Upper lobe of right lung (tissue), 1 donor: Measurements from ENCODE around the gene PDE6G. TPM values are rescaled to one million over a fixed set of nuclear protein-coding genes. Genes with fewer than 3 reads are reported as not detected.

ENCODE experiments used
- ATAC-seq: fragments of 200-7000 bp; cut with Tn5 transposase; one replicate; pipeline ENCODE4 v1.9.1; 2020; ENCODE audit warnings: mild to moderate bottlenecking, moderate library complexity
- DNase-seq: peaks from one replicate; pipeline ENCODE4 v3.0.0-alpha.2; 2020
- H3K27ac ChIP-seq: fragments of 200-600 bp; one replicate; pipeline ENCODE4 v1.8.0; 2022
- H3K27me3 ChIP-seq: fragments of 200-600 bp; one replicate; pipeline ENCODE4 v1.8.0; 2022; ENCODE audit warnings: mild to moderate bottlenecking
- H3K36me3 ChIP-seq: fragments of 200-600 bp; one replicate; pipeline ENCODE4 v1.8.0; 2022
- H3K4me1 ChIP-seq: fragments of 200-600 bp; one replicate; pipeline ENCODE4 v1.8.0; 2022
- H3K4me3 ChIP-seq: fragments of 200-600 bp; one replicate; pipeline ENCODE4 v1.8.0; 2022; ENCODE audit warnings: mild to moderate bottlenecking
- H3K9me3 ChIP-seq: fragments of 200-600 bp; one replicate; pipeline ENCODE4 v1.8.0; 2022
- CTCF ChIP-seq: fragments of 200-600 bp; IDR thresholded peaks from one replicate; pipeline ENCODE4 v1.8.0; 2022; ENCODE audit warnings: antibody characterized with exemption
- intact Hi-C: fragments of 100-400 bp; cut with DNase I; formaldehyde crosslinking; loops from one replicate; pipeline ENCODE4 v1.11.0; 2022
- total RNA-seq: library from RNA; stranded (reverse); fragmentation: NEBNext Ultra II Directional; extraction: Animal tissue kit (Norgen Biotek cat#: 25700); gene quantifications from one replicate; pipeline ENCODE4 v1.2.1, GENCODE V29; 2021
- donor health status: DM: no; HTN: yes; CAD: no; lungs with severe emphysema.

Gene PDE6G
- total RNA-seq, 1 donor from 2014 or later = 1.0 TPM

DNA sequence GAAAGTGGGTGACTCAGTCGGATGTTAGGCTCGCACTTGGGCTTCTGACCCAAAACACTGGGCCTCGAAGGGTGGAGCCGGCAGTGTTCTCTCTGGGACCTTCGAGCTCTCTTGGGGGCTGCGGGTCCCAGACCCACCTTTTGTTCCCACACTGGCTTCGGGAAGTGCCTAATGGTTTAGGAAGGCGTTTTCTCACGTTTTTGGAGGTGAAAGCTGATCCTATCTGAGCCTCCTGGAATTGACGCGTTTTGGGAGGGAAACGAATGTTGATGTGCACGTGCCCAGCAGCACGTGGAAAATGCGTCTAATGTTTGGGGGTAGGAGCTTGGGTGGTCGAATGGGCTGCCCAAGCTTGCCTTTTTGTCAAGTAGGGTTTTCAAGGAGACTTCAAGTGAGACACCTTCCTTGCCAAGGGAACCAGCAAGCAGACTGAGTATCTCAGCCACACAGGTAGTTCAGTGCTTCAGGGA lies 28.1 kb upstream of the PDE6G start:
- intact Hi-C loops = no loop called here
- ATAC-seq (no peak), DNase-seq (no peak)
- peaks cover 27% of the 10 kb centered on the region for H3K4me1 ChIP-seq
- peak overlapping the region; percentile 88 for H3K27ac ChIP-seq
- H3K4me3 ChIP-seq = peak overlapping the region; percentile 91
- H3K27me3 ChIP-seq = no peaks in the 10 kb centered on the region
- peaks cover 42% of the 10 kb centered on the region for H3K36me3 ChIP-seq
- no peaks in the 10 kb centered on the region for H3K9me3 ChIP-seq
- TF ChIP-seq CTCF = no peak

DNA sequence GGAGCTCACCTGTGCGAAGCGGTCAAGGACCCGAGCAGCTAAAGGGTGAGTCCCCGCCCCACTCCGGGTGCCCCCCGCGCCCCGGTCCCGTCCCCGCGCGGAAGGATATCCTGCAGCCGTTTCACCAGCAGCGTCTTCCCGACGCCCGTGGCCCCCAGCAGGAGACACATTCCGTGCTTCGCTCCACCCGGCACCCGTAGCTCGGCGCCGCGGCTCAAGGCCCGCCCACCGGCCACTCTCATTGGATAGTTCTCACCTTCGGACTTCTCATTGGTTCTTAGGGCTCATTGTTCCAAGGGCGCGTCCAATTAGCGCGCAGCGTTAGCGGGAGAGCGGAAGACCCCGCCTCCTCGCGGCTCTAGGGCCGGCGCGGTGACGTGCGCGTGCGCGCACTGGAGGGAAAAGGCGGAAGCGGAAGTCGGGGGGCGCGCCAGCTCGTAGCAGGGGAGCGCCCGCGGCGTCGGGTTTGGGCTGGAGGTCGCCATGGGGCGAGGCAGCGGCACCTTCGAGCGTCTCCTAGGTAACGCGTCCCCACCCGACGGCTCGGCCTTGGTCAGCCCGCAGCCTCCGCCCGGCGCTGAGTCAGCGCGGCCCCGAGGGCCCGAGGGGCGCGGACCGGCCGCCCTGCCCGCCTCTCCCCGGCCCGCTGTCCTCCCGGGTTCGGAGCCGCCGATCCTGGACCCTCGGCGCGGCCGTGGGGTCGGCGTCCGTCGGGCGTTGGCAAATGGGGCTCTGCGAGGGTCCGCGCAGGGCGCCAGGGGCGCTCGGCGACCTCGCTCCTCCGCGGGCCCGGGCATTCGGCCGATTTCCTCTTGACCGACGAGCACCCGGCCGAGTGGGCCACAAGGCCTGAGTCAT lies 27.5 kb upstream of the PDE6G start, which contains the start of the genes ARL16 and HGS:
Gene ARL16, minus strand, starts transcription at position 214 of the 858 bp plus-strand sequence. Its CDS starts 44 bp downstream, at position 170.
Gene HGS, plus strand, starts transcription at position 428 of the 858 bp plus-strand sequence. Its CDS starts 56 bp downstream, at position 484.
- H3K36me3 ChIP-seq = peaks cover 36% of the 10 kb centered on the region
- no peaks in the 10 kb centered on the region for H3K9me3 ChIP-seq
- TF ChIP-seq CTCF = no peak
- H3K4me3 ChIP-seq = peak within 1 kb of the TSS; percentile 91
- H3K4me1 ChIP-seq = peaks cover 27% of the 10 kb centered on the region
- intact Hi-C loops = no loop called here
- H3K27ac ChIP-seq = peak within 1 kb of the TSS; percentile 88
- ATAC-seq (peak; percentile 98), DNase-seq (peak; percentile 98)
- H3K27me3 ChIP-seq = no peaks in the 10 kb centered on the region

DNA sequence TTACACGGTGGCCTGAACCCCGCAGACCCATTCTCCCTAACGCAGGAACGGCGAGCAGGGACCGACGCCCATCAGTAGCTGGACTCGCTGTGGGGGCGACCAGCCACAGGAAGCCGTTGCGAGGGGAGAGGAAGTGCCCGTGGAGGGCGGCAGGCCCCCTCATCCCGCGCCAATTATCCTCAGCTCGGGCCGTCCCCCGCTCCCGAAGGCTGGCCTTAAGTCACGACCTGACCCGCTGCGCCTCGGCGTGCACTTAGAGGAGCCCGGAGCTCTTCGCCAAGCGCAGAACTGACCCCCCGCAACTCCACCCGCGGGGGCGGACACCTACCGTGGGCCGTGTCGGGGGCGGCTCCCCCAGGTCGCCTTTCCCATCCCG lies 26.9 kb upstream of the PDE6G start:
- intact Hi-C loops = no loop called here
- Histone ChIP-seq H3K27ac (peak overlapping the region; percentile 82), H3K9me3 (no peaks in the 10 kb centered on the region), H3K36me3 (peaks cover 30% of the 10 kb centered on the region), H3K4me3 (peak overlapping the region; percentile 91), H3K27me3 (no peaks in the 10 kb centered on the region), H3K4me1 (peaks cover 27% of the 10 kb centered on the region)
- DNase-seq (no peak), ATAC-seq (no peak)
- TF ChIP-seq CTCF = no peak

GRCh38 chr17:81682565-81683207 lies 26.3 kb upstream of the PDE6G start:
- Histone ChIP-seq H3K27me3 (no peaks in the 10 kb centered on the region), H3K4me1 (peaks cover 27% of the 10 kb centered on the region), H3K36me3 (peaks cover 24% of the 10 kb centered on the region), H3K4me3 (peak overlapping the region; percentile 91), H3K27ac (peak overlapping the region; percentile 82), H3K9me3 (no peaks in the 10 kb centered on the region)
- ATAC-seq = no peak
- DNase-seq = no peak
- intact Hi-C loops = no loop called here
- TF ChIP-seq CTCF = no peak

- H3K36me3 ChIP-seq = peaks cover 14% of the 10 kb centered on the region
- intact Hi-C loops = no loop called here
- DNase-seq (no peak), ATAC-seq (no peak)
- no peak overlapping the region for H3K4me3 ChIP-seq
- H3K9me3 ChIP-seq = no peaks in the 10 kb centered on the region
- peaks cover 27% of the 10 kb centered on the region for H3K4me1 ChIP-seq
- no peak for TF ChIP-seq CTCF
- no peak overlapping the region for H3K27ac ChIP-seq
- H3K27me3 ChIP-seq = no peaks in the 10 kb centered on the region
Measured at GRCh38 chr17:81681672-81682071, 25.3 kb upstream of the PDE6G start.
